GM19467 (cell line): ENCODE data around the gene CCDC60.

ENCODE experiments used
- ATAC-seq: cut with Tn5 transposase; IDR thresholded peaks from one replicate; pipeline ENCODE4 v1.9.1; 2021; ENCODE audit warnings: mild to moderate bottlenecking, moderate library complexity; ENCODE audit not compliant: unreplicated experiment

CCDC60 gene

DNA sequence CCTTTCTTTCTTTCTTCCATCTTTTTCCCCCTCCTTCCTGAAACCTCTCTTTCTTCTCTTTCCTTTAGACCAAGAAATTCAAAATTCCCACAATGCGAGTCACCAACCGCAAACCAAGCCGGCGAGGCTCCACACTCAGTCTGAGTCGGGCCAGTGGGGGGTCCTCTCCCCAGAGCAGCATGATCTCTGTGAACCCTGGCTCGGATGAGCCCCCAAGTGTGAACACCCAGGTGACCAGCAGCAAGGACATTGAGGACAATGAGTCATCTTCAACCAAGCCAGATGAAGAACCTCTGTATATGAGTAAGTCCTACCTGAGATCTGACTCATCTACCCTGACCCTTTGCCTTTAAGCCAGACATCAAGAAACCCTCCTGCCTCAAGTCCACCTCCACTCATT lies 170.5 kb downstream of the CCDC60 start:
- ATAC-seq: no peak

DNA sequence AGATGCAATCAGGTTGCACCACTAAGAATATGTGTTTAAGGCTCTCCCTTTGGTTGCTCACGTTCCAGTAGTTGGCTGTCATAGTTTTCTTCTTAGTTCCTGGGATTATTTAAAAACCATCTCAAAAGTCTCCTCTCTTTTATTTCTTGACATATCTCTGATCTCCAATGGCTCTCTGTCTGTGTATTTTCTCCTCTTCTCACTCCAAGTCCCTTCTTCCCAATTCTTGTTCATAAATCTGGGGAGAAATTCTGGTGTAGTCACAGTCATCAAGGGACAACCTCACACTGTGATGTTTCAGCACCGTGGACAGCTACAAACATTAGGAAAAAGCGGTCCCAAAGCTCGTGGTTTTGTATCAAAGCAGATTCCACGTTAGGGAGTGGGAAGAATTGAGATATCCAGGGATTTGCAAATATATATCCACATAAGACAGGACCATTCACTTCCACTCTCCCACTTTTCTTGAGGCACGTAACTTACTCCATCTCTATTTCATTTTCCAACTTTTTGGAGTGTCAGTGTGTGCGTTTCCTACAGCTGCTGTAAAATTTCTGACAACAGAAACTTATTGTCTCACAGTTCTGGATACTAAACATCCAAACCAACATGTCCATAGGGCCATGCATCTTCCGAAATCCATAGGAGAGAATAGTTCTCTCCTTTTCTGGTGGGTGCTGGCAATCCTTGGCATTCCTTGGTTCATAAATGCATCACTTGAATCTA lies 178.4 kb downstream of the CCDC60 start:
- no peak for ATAC-seq

DNA sequence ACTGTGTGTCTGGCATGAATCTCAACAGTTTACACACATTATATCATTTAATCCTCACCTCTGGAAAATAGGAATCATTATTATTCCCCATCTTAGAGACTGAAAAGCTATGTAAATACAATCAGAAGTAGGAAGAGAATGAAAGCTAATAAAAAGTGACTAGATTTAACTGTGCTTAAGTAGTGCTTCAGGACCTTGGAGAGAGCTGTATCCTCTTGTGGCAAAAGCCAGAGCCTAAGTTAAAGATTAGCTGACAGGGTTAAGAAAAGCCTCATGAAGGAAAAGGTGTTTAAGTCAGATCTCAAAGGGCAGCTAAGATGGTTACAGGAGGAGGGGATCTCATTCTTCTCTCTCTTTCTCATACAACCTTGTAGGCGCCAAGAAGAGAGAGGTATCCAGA lies 193.7 kb downstream of the CCDC60 start:
- ATAC-seq: no peak

GRCh38 chr12:119540476-119540875 lies 205.9 kb downstream of the CCDC60 start:
- no peak for ATAC-seq

GRCh38 chr12:119544765-119545625 lies 210.5 kb downstream of the CCDC60 start:
- ATAC-seq: peak; percentile 69

DNA sequence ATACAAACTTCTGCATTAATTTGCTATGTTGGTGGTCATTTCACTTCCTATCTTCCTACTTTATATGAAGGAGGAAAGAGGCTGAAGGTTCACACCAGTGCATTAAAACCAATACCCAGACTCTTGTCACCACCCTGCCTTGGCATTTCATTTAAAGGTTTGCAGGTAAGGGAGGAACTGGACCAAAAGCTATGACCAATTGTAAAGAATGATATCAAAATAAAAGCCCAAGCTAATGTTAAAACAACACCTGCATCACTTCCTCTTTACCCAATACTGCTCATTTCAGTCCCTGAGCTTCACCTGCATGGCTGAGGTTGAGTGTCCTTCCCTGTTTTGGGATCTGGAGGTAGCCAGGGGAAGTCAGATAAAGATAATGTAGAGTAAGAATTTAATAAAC lies 211.8 kb downstream of the CCDC60 start:
- no peak for ATAC-seq

- ATAC-seq: no peak
Measured at GRCh38 chr12:119547001-119547400, 212.5 kb downstream of the CCDC60 start.

DNA sequence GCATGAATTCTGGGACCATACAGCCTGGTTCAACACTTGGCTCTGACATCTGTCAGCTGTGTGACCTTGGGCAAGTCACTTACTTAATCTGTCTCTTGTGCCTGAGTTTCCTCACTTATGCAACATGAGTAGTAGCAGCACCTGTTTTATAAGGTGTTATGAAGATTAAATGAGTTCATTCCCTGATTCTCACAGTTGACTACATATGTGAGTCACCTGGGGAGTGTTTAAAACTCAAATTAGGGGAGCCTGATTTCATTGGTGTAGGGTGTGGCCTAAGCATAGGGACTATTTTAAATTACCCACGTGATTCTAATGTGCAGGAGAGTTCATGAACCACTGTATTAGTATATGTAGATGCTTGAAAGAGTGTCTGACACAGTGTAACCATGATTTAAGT lies 222.3 kb downstream of the CCDC60 start:
- ATAC-seq: no peak

DNA sequence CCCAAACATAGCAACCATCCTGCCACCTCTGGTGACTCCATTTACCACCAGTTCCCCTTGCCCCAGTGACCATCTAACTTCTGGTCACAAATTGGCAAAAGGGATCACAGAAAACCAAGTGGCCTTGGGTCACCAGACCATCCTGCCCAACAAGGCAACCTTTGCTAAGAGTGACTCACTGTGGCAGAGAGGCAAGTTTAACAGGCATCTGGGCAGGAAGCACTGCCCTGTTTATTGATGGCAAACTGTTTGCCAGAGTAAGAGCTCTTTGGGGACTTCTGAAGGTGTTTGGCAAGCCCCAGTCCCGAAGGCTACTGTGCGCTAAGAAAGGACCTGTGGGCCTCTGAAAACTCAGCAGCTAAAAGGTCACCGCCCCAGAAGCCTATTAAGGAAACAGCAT lies 230.9 kb downstream of the CCDC60 start:
- ATAC-seq: no peak

DNA sequence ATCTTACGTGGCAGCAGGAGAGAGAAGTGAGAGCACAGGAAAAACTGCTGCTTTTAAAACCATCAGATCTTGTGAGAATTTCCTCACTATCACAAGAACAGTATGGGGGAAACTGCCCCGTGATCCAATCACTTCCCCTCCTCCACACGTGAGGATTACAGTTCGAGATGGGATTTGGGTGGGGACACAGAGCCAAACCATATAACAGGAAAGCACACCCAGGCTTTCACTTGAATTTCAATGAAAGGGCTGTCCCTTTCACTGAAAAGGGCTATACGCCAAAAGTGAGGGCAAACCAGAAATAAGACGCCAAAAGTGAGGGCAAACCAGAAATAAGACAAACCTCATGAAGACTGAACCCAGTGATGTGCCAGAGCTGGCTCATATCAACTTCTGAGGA lies 236.2 kb downstream of the CCDC60 start:
- no peak for ATAC-seq

DNA sequence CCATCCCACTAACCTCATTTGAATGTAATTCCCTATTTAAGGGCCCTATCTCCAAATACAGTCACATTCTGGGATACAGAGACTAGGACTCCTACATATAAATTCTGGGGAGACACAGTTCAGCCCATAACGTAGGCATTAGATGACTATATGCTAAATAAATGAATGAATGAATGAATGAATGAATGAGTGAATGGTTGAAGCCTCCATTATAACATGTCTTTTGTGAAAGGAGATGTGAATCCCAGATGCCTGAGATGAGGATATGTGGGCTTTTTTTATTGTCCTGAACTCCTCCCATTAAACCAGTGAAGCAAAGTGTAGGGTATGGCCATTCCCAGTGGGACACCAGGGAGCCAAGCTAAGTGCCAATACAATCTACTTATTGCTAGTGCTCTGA lies 238.6 kb downstream of the CCDC60 start:
- no peak for ATAC-seq

DNA sequence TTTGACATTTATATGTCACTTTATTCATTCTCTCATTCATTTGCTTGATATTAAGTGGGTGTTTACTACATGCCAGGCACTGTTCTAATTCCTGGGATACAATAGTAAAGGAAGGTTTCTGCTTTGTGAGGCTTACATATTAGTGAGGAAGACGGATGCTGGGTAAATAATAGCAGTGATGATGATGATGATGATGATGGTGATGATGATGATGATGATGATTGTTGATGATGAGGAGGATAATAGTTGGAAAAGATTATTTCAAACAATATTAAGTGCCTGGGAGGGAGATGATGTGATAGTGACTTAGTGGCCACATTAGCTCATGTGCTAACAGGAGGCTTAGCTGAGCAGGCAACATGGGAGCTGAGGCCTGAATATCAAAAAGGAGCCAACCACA lies 239.7 kb downstream of the CCDC60 start:
- ATAC-seq: no peak

DNA sequence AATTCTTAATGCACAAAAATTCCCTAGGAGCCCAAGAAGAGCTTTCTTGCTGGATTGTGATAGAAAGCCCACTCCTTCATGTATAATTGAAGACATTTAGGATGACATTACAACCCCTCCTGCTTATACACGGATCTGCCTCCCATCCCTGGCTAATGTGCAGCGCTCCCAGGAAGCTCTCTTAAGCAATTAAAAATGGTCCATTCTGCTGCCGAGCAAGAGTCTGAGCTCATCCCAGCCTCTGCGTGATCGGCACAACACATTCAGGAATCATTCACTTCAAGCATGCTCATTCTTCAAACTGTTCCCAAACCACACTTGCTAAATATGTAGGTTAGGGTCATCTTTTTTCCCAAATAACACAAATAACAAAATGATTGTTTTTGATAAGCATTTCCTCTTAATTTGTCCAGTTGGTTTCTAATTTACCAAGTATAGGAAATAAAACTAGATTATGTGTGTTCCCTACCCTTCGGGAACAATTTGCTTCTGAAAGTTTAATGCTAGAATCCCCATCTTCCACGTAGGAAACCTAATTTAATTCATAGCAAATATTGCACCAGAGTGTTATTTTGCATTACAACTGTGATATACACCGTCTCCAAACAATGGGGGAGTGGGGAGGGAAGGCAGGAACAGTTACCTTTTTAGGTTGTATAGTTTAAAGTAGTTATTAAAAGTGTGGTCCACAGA lies 241.7 kb downstream of the CCDC60 start:
- no peak for ATAC-seq

DNA sequence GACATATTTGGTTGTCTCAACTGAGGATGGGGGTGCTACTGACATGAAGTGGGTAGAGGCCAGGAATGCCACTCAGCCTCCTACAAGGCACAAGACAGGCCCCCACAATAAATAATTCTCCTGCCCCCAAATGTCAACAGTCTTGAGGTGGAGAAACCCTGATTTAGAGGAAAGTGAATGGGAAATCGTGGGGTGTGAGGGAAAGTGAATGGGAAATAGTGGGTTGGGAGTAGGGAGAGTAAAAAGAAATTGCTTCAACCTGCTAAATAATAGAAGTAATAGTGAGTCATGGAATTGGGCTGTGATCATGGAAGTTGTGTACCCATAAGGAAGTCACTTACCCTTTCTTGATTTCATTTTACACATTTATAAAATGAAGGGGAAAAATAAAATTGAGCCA lies 242.4 kb downstream of the CCDC60 start:
- ATAC-seq: no peak

GRCh38 chr12:119578112-119578511 lies 243.6 kb downstream of the CCDC60 start:
- ATAC-seq: no peak

GRCh38 chr12:119589097-119589496 lies 254.6 kb downstream of the CCDC60 start:
- no peak for ATAC-seq

DNA sequence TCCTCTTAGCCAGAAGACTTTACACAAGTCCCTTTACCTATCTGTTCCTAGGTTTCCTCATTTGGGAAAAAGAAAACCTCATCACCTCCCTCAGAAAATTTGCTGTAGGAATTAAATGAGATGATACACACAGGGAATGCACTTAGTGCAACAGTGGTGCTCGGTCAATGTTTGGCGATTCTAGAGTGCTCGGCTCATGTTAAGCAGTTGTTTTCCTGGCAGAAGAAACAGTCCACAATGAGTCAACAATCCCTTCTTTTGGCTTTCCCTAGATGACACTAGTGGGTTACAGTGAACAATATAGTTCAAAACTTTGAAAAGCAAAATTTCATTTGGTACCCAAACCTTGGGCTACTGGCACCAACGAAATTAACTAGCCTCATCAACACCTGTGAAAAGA lies 255.1 kb downstream of the CCDC60 start:
- ATAC-seq: no peak
